AG10803 (cell line): ENCODE results near the gene DDX4.

Experiments used
- DNase-seq: peaks from one replicate; pipeline ENCODE4 v3.0.0; 2010; ENCODE audit warnings: low read depth
- H3K4me3 ChIP-seq: 2 replicates; pipeline ENCODE4 v1.5.1; 2011; ENCODE audit warnings: mild to moderate bottlenecking, low read length, control low read depth
- CTCF ChIP-seq: conservative IDR thresholded peaks from 2 replicates; pipeline ENCODE4 v1.5.1; 2011; ENCODE audit warnings: mild to moderate bottlenecking, low read length, control low read depth, inconsistent platforms

Gene DDX4

GRCh38 chr5:55724281-55724680 is 13.6 kb upstream of the DDX4 start:
- no peak overlapping the region for H3K4me3 ChIP-seq
- no peak for DNase-seq
- TF ChIP-seq CTCF = no peak

- no peak for DNase-seq
- no peak overlapping the region for H3K4me3 ChIP-seq
- TF ChIP-seq CTCF = no peak
Observed at GRCh38 chr5:55731848-55732247, 6.0 kb upstream of the DDX4 start.

GRCh38 chr5:55732585-55732984 is 5.3 kb upstream of the DDX4 start:
- H3K4me3 ChIP-seq = no peak overlapping the region
- TF ChIP-seq CTCF = no peak
- no peak for DNase-seq

- H3K4me3 ChIP-seq = no peak overlapping the region
- no peak for DNase-seq
- no peak for TF ChIP-seq CTCF
Observed at GRCh38 chr5:55734658-55735057, 3.2 kb upstream of the DDX4 start.

- H3K4me3 ChIP-seq = no peak overlapping the region
- no peak for DNase-seq
- no peak for TF ChIP-seq CTCF
Observed at GRCh38 chr5:55742778-55743177, 4.9 kb downstream of the DDX4 start.

- H3K4me3 ChIP-seq = no peak overlapping the region
- no peak for DNase-seq
- TF ChIP-seq CTCF = no peak
Observed at GRCh38 chr5:55747778-55748318, 10.0 kb downstream of the DDX4 start.

- H3K4me3 ChIP-seq = no peak overlapping the region
- DNase-seq = no peak
- TF ChIP-seq CTCF = no peak
Observed at GRCh38 chr5:55749387-55749786, 11.5 kb downstream of the DDX4 start.
